ENCODE measurements around the gene AKAP6. TPM values are rescaled to one million over a fixed set of nuclear protein-coding genes. Genes with fewer than 3 reads are reported as not detected.

Gene AKAP6
- total RNA-seq, 4 donors from 2014 or later: 4.1 to 34.4 (median 15.3) TPM

DNA sequence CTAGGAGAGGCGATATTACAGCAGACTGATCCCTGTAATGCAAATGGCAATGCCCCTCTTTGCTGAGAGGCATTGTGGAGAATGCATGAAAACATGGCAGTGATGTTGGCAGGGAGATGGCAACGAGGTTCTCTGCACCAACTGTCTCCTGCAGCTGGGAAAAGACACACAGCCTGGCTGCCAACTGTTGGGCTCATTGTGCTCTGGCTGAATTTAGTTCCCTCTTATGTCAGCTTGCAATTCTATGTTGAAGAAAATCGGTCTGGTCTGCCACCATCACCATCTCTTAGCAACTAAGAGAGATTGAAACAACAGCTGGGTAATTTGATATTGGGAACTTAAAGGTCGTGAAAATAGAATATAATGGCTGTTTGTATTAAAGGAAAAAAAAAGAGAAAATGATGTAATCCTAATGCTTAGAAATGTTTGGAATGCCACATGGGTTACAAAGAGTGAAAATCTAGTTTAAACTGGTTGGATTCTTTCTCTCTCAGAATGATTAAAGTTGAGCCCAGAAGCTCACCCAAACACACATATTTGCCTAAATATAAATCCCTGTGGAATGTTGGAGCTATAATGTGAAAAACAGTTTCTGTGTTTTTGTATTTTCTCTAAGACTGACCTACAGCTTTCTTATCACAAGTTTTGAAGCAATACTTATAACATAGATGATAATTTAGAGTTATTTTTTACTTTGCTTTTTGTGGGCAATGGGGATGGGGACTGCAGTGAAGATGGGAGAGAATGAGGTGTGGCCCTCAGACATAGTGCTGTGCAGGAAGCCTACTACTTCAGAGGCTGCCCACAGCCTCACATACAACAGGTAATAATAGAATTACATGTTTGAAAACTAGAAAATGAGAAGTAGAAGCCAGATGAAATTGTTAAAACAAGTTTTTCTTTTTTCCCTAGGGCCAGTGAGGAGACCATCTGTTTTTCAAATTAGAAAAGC is 143.7 kb downstream of the AKAP6 start:
- TF ChIP-seq CTCF (IDR thresholded peaks at IDR 0.05) (no peak), POLR2A (IDR thresholded peaks at IDR 0.05) (no peak)
- H3K27ac ChIP-seq: peak overlapping the region in 1 of 2 donors; percentile 22
- no peaks in the 10 kb centered on the region for H3K27me3 ChIP-seq
- no peaks in the 10 kb centered on the region for H3K9me3 ChIP-seq
- no peak for DNase-seq
- no peaks in the 10 kb centered on the region for H3K36me3 ChIP-seq
- H3K4me3 ChIP-seq: no peak overlapping the region
- intact Hi-C loops (cut with DNase I; ENCODE audit: low total_unique reads): no loop called here
- H3K4me1 ChIP-seq: no peaks in the 10 kb centered on the region

- intact Hi-C loops (cut with DNase I; ENCODE audit: low total_unique reads): no loop called here
- no peaks in the 10 kb centered on the region for H3K36me3 ChIP-seq
- no peaks in the 10 kb centered on the region for H3K4me1 ChIP-seq
- H3K9me3 ChIP-seq: no peaks in the 10 kb centered on the region
- H3K27me3 ChIP-seq: no peaks in the 10 kb centered on the region
- DNase-seq: peak; percentile 21 to 25
- no peak overlapping the region for H3K4me3 ChIP-seq
- TF ChIP-seq POLR2A (IDR thresholded peaks at IDR 0.05) (no peak), CTCF (IDR thresholded peaks at IDR 0.05) (no peak)
- peak overlapping the region in 1 of 2 donors; percentile 22 for H3K27ac ChIP-seq
Observed at GRCh38 chr14:32473464-32473855, 144.4 kb downstream of the AKAP6 start.

GRCh38 chr14:32474478-32475195 is 145.5 kb downstream of the AKAP6 start:
- DNase-seq: no peak
- H3K4me3 ChIP-seq: no peak overlapping the region
- no peaks in the 10 kb centered on the region for H3K9me3 ChIP-seq
- no peak overlapping the region for H3K27ac ChIP-seq
- TF ChIP-seq CTCF (IDR thresholded peaks at IDR 0.05) (no peak), POLR2A (IDR thresholded peaks at IDR 0.05) (no peak)
- no peaks in the 10 kb centered on the region for H3K36me3 ChIP-seq
- no peaks in the 10 kb centered on the region for H3K4me1 ChIP-seq
- intact Hi-C loops (cut with DNase I; ENCODE audit: low total_unique reads): no loop called here
- H3K27me3 ChIP-seq: no peaks in the 10 kb centered on the region

- no peaks in the 10 kb centered on the region for H3K36me3 ChIP-seq
- no peak overlapping the region for H3K4me3 ChIP-seq
- no peak for TF ChIP-seq CTCF (IDR thresholded peaks at IDR 0.05)
- no peak for TF ChIP-seq POLR2A (IDR thresholded peaks at IDR 0.05)
- no peaks in the 10 kb centered on the region for H3K4me1 ChIP-seq
- no peak overlapping the region for H3K27ac ChIP-seq
- no peaks in the 10 kb centered on the region for H3K9me3 ChIP-seq
- intact Hi-C loops (cut with DNase I; ENCODE audit: low total_unique reads): no loop called here
- no peak for DNase-seq
- H3K27me3 ChIP-seq: no peaks in the 10 kb centered on the region
Observed at GRCh38 chr14:32476532-32476931, 147.4 kb downstream of the AKAP6 start.

DNA sequence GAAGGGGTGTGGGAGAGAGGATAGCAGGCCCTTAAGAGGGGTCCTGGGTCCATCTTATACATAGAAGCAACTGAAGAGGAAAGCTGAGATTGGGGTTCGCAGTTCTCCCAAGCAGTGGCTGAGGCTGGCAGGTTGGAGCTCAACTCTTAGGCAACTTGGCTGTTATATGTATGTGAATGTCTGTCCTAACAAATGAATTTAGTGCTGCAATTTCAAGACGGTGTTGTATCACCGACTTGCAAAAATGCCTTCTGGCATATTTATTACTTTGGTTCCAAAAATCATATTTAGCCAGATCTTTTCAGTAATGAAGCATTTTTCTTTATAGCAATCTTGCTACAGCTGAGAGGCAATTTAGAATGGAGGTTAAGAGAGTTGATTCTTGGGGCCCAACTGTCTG is 148.3 kb downstream of the AKAP6 start:
- intact Hi-C loops (cut with DNase I; ENCODE audit: low total_unique reads): no loop called here
- Histone ChIP-seq H3K4me1 (no peaks in the 10 kb centered on the region), H3K9me3 (no peaks in the 10 kb centered on the region), H3K36me3 (no peaks in the 10 kb centered on the region), H3K27ac (no peak overlapping the region), H3K4me3 (no peak overlapping the region), H3K27me3 (no peaks in the 10 kb centered on the region)
- no peak for DNase-seq
- TF ChIP-seq CTCF (IDR thresholded peaks at IDR 0.05) (no peak), POLR2A (IDR thresholded peaks at IDR 0.05) (no peak)
